GM21529 (cell line): ENCODE results near the gene CELSR1.
A peak's percentile ranks its signal among the peaks of the same experiment; 100 is the strongest.

Experiments
- ATAC-seq: cut with Tn5 transposase; IDR thresholded peaks from one replicate; pipeline ENCODE4 v1.9.1; 2021; ENCODE audit not compliant: unreplicated experiment

The CELSR1 gene, protein sequence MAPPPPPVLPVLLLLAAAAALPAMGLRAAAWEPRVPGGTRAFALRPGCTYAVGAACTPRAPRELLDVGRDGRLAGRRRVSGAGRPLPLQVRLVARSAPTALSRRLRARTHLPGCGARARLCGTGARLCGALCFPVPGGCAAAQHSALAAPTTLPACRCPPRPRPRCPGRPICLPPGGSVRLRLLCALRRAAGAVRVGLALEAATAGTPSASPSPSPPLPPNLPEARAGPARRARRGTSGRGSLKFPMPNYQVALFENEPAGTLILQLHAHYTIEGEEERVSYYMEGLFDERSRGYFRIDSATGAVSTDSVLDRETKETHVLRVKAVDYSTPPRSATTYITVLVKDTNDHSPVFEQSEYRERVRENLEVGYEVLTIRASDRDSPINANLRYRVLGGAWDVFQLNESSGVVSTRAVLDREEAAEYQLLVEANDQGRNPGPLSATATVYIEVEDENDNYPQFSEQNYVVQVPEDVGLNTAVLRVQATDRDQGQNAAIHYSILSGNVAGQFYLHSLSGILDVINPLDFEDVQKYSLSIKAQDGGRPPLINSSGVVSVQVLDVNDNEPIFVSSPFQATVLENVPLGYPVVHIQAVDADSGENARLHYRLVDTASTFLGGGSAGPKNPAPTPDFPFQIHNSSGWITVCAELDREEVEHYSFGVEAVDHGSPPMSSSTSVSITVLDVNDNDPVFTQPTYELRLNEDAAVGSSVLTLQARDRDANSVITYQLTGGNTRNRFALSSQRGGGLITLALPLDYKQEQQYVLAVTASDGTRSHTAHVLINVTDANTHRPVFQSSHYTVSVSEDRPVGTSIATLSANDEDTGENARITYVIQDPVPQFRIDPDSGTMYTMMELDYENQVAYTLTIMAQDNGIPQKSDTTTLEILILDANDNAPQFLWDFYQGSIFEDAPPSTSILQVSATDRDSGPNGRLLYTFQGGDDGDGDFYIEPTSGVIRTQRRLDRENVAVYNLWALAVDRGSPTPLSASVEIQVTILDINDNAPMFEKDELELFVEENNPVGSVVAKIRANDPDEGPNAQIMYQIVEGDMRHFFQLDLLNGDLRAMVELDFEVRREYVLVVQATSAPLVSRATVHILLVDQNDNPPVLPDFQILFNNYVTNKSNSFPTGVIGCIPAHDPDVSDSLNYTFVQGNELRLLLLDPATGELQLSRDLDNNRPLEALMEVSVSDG (N-terminal part only)

DNA sequence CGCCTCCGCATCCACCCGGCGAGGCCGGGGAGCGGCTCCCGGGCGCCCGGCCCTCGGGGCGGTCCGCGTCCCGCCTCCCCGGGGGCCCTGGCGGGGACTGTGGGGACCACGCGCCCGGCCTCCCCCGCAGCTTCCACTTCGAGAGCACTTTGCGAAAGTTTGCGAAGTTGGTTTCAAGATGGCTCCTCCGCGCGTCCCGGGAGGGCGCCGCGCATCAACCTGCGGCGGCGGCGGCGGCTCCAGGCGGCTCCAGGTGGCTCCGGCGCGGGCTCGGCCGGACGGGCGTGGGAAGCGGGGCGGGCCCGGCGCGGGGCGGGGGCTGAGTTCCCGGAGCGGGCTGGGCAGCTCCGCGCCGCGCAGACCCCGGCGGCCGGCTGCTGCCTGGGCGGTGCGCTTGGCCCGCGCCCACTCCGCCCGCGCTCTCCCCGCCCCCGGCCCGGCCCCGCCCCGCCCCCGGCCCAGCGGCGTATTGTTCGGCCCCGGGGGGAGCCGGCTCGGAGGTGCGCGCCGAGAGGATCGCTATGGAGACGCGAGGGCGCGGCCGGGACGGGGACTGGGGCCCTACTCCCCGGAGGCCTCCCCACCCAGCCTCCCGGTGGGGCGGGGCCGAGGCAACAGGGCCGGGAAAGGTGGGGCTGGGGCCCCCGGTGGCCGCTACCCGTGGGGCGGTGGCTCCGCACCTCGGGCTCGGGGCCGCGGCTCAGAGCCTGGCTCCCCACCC is at the start of gene CELSR1:
TSS of gene CELSR1 (minus strand) at position 396 of the 721 bp plus-strand sequence. CDS start 450 bp downstream, outside the sequence.
- ATAC-seq = no peak

DNA sequence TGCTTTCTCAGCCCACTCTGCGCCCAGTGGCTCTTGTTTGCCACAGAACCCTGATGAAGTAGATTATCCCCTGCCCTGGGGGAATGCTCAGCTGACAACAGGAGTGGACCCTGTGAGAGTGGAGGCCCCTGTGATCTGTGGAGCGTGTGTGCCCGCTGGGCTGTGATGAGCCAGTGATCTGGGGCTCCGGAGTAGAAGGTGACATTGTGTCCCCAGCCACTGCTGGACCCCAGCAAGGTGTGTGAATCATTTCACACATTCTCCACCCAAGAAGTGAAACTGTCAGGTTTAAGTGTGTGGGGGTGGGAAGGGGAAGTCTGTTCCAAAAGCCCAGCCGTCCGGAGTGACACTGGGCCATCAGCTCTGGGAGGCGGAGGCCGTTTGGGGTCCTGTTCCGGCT is 49.6 kb upstream of the CELSR1 start:
- peak; percentile 48 for ATAC-seq

DNA sequence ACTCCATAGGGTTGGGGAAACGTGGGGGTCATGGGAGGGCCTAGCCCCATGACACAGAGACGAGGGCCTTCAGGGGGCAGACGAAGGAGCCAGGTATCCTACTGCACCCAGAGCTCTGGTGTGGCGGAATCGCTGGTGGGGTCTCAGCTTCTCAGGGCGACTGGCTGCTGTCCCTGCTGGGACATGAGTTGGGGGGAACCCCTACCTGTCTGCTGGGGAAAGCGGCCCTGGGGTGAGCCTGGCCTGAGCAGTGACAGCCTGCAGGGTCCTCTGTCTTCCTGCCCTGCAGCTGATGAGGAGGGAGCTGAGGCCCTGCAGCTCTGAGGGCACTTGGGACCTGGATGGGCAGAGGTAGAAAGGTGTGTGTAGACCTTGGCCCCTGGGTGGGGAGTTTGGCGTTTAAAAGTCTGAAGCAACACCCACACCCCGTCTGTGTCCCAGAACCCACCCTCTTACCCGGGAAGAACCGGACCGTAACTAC is 49.2 kb upstream of the CELSR1 start:
- no peak for ATAC-seq

DNA sequence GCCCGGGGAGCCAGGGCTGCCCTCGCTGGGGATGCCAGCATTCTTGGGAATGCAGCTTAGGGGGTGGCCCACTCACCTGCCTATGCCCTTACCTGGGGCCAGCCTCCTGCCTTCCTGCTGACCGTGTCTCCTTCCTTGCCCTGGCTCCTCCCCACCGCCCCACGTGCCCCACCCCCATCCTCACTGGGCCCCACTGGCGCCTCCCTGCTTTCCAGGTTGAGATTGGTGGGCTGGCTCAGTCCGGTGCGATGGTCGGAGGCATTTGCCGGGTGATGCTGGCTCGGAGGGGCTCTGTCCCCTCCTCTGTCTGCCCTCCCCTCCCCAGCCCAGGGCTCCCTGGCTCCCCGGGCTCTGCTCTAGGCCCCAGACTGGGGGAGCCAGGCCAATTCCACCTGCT is 48.7 kb upstream of the CELSR1 start:
- no peak for ATAC-seq

DNA sequence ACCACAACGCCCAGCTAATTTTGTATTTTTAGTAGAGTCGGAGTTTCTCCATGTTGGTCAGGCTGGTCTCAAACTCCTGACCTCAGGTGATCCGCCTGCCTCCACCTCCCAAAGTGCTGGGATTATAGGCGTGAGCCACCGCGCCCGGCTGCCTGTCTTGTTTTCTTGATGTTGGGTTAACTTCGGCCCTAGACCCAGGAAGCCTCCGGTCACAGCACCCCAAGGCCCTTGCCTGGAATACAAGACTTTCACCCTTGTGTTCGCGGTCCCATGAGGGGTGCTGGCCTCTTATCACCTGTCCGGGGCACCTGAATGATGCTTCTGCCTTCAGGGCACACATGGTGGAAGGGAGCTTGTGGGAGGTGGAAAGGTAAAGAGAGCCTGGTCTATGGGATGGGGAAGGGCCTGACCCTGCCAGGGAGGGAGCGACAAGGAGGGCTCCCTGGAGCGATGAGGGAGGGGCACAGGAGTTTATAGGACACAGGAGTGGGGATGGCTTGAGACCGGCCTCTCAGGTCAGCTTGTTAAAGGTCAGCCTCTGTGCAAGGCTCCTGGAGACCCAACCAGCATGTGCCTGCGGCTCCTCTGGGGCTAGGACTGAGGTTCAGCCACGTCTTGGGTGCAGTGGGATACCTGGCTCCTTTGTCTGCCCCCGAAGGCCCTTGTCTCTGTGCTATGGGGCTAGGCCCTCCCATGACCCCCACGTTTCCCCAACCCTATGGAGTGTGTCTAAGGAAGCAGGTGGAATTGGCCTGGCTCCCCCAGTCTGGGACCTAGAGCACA is 48.1 kb upstream of the CELSR1 start:
- no peak for ATAC-seq

DNA sequence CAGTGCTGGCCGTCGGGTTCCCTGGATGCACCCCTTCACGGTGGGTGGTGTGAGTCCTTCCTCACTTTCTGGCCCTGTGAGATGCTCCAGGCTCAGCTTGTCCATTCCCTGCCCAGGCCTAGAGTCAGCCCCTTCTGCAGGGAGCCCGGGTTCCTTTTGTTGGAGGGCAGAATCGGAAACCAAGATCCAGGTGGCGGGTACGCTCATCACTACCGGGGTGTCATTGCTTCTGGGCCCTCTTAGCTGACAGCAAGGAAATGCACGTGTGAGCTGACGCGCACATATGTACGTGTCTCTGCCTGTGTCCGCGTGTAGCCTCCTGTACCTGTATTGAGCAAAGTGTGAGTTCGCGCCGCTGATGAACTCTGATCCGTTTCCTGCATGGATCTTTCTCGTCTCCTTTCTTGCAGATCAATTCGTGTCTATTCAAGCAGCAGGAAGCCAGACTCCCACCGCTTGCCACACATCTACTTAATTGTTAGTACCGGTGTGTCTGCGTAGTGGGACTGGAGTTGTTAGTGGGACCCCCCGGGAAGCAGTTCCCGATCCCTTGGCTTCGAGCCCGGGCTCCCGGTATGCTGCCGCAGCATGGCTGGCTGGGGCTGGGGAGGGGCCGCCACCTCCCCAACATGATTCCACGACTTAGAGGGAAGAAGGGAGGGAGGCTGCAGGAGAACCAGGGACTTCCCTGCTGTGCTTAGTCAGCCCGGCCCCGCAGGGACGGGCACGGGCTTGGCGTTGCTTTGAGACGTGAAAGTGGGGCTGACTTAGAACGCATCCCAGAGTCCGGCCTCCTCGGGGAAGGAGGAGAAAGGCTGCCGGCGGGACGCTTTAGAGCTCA is 46.9 kb upstream of the CELSR1 start:
- no peak for ATAC-seq

DNA sequence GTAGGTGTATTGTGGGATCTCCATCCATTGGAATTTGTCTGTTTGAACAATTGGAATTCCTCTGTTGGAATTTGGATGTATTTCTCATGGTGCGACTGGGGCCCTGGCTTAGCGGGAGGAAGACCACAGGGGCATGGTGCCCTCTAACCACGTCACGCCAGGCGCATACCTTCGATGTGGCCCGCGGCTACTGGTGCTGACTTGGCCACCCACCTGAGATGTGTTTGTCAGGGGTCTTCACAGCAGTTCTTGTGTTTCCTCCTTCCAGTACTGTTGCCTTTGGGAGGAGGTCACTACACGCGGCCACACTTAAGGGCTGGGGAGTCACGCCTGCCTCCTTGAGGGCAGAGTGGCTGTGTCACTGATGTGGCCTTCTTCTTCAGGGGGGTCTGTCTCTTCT is 46.2 kb upstream of the CELSR1 start:
- no peak for ATAC-seq

DNA sequence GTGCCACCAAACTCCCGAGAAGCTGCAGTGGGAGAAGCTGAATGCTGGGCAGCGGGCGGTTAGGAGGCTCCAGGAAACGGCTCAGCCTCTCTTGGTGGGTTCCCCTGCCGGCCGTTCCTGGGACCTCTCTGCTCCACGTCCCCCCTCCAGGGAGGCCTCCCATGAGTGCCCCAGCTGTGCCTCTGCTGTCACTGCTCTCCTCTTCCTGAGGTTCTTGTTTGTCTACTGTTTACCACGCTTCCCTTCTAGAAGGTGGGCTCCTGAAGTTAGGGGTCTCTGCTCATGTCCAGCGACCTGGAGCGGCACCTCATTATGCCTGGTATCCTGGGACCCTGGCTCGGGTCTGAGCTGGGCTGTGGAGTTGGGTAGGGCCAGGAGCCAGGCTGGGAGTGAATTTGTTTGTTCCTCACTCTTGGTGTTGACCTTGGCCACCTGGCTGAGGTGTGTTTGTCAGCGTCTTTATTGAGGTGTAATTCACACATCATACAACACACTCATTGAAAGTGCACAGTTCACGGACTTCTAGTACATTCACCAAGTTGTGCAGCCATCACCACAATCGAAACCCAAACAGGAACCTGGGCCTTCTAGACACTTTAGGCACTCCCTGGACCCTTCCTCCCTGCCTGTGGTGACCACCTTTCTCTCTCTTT is 45.0 kb upstream of the CELSR1 start:
- no peak for ATAC-seq

DNA sequence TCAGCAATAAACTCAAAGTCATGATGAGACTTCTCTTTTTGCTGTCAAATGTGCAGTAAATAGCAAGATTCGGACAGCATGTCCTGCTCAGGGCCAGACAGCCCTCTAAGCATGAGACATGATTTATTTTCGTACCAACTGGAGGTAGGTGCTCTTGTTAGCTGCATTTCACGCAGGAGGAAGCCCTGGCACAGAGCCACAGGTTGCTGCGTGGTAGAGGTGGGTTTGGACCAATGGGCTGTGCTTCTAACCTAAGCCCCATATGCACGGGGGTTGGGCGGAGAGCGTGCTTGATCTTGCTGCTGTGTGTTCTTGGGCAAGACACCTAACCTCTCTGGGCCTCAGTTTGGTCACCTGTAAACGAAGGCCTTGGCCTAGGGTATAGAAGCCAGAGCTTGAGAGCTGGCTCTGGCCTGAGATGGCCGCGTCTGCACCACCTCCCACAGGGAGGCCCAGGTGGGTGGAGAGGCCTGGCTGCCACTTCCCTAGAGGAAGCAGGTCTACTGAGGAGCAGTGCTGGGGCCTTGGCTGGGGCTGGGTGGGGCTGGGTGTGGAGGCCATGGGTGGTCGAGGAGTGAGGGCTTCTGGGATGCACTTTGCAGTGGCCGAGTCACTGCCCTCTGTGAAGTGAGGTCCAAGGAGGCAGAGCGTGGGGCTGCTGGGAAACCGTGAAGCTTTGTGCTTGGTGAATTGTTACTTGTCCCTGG is 44.3 kb upstream of the CELSR1 start:
- ATAC-seq = no peak

DNA sequence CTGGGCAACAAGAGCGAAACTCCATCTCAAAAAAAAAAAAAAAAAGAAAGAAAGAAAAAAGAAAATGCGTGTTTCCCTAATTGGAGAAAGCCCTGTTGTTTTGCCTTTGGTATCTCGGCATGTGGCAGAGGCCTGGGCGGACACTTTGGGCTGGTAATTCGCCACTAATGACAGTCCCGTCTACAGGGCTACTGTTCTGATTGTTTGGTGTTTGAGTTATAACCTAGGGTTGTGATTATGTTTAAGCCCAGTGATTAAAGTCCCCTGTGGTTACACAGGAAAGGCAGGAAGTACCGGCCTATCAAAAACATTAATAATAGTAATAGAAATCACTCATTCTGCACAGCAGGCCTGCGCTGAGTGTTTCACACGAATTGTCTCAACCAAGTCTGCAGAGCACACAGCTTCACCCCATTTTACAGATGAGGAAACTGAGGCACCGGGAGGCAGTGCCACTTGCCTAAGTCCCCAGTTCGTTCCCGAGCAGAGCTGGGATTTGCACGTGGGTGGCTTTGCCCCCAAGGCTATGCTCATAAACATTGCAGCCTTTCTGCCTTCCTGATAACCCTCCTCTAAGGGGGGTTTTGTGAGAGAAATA is 43.6 kb upstream of the CELSR1 start:
- no peak for ATAC-seq

DNA sequence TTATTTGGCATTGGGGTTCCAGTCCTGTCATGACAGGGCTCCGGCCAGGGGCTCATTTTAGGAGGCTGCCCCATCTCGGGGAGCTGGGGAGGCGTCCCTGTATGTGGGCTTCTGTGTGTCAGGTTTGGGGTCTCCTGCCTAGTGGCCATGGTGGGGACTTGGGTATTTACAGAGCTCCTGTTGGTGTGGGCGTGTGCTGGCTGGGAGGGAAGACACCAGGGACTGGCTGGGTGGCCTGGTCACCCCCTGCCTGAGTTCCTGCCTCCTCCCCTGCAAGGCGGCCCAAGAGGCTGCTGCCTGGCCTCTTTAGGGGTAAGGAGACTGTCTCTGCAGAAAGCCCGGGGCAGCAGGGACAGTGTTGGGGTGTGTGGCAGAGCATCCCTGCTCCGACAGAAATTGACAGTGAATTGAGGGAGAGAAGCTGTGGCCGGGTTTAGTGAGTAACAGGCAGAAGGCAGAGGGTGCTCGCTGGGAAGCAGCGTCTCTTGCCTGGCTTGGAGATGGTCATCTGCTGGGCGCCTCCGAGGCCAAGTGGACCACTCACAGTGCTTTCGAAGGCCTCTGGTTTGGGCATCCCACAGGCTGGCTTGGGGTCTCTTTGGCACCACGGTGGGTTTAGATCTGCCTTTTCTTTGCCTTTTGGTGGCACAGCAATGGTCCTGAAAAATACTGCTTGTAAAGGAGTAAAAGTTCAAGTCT is 42.5 kb upstream of the CELSR1 start:
- no peak for ATAC-seq

DNA sequence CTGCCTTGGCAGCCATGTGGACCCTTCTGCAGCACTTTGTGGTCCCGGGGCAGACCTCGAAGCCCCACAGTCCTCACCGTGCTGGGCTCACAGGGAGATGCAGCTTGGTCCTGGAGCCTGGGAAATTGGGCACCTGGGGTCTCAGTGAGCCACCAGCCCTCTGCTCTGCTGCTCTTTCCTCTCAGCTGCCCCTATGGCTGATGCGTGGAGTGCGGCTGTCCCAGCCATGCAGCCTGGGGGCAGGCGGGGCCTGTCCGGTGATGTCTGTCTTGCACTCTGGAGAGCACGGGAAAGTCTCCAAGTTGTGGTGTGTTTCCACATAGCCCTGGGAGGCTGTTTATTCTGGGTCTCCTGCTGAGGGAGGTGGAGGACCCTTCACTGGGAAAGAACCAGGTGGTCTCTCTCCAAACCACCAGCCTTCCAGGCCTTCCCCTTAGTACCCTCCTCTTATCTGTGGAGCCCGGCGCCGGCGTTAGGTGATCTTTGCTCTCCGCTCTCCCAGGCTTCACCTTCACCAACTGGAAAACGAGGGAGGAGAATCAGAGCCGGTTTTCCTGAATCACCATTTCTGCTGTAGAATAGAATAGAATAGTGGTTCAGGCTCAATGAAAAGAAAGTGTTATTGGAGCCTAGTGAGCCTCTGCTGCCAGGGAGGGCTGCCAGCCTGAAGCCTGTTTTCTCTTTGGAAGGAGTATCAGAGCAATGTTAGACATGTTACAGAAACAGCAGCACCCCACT is 41.6 kb upstream of the CELSR1 start:
- ATAC-seq = no peak

DNA sequence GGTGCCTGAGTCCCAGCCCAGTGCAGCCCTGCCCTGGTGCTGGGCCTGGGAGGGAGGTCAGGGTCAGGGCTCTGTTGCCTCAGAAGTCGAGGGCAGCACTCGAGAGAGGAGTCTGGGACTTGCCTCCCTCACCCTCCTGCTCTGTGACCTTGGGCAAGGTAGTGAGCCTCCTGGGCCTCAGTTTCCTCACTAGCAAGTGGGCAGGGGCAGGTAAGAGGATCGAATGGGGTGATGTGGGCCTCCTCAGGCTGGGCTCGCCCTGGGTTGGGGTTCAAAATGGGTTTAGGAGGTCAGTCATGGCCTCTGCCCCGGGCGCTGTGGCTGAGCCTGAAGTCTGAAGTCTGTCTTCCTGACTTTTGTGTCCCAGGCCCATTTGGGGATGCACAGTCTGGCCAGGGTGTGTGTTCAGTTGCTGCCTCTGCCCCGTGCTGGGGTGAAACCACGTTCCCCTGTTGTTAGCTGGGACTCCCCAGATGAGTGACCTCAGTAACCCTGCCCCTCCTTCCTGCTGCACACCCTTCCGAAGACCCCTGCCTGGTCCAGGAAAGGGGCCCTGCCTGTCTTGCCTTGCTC is 40.9 kb upstream of the CELSR1 start:
- no peak for ATAC-seq

DNA sequence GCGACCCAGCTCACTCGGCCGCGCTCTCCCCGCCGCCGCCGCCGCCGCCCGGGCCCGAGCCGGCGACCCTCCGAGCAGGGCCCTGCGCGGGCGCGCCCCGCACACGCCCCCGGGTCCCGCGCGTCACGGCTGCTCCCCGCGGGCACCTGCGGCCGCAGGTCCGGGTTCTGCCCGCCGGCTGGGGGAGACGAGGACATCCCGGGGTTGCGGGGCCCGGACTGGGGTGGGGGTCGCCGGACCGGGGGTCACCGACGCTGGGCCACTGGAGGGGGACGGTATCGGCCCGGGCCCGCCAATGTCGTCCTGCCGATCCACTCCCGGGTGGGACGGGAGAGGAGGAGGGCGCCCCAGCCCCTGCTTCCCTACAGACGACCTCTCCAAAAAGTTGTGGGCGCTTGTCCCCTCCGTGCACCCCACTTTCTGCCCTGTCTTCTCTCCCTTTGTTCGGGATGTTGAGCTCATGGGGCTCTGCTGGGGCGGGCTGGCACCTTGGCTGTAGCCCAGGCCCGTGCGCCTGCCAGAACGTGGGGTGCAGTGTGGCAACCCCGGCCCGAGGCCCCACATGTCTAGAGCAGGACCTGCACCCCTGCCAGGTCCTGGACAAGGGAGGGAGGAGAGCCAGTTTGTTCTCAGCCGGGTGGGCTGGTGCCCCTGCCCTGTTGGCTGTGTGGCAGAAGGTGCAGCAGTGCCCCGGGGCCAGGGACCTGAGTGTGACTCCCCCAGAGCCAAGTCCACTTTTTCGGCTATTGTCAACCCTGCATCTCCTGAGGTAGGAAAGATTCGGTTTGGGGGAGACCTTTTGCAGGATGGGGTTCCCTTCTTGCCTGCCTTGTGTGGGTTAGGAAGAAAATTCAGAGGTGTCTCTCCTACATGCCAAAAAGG is 40.2 kb upstream of the CELSR1 start:
- no peak for ATAC-seq
